ENCODE results near the gene FNDC8. TPM values are rescaled to one million over a fixed set of nuclear protein-coding genes. Genes with fewer than 3 reads are reported as not detected.

FNDC8 gene
- not detected for total RNA-seq
- total RNA-seq (2013) = not detected

GRCh38 chr17:35121315-35121714 is at the start of gene FNDC8:
TSS of gene FNDC8 (plus strand) at chr17:35121615. CDS start at chr17:35121694, 79 bp downstream.
- Histone ChIP-seq H3K36me3 (ENCODE audit: control insufficient read depth, insufficient read depth, low read length) (no peaks in the 10 kb centered on the region), H3K4me1 (ENCODE audit: control insufficient read depth, insufficient read depth, low read length) (peaks cover 29% of the 10 kb centered on the region), H3K27me3 (ENCODE audit: control insufficient read depth, insufficient read depth, low read length) (no peaks in the 10 kb centered on the region), H3K27ac (ENCODE audit: low read length) (no peak within 1 kb of the TSS), H3K4me3 (ENCODE audit: low read length) (no peak within 1 kb of the TSS), H3K9me3 (ENCODE audit: control insufficient read depth, insufficient read depth, low read length) (no peaks in the 10 kb centered on the region)
- no peaks in the 10 kb centered on the region for H3K9me3 Mint-ChIP-seq
- intact Hi-C loops (cut with micrococcal nuclease) = loop anchor here (2.0 kb wide), 1 partner anchor 701 kb away; no protein-coding TSS in a partner anchor
- no peak for TF ChIP-seq CTCF (IDR thresholded peaks at IDR 0.05)
- peaks cover 23 to 29% of the 10 kb centered on the region in 2 donors for H3K4me1 Mint-ChIP-seq
- no peaks in the 10 kb centered on the region for H3K27me3 Mint-ChIP-seq (ENCODE audit: low read depth in 2 of 2)
- H3K36me3 Mint-ChIP-seq = no peaks in the 10 kb centered on the region
- DNase-seq (no peak), ATAC-seq (no peak)
- WGBS (ENCODE audit: insufficient coverage) = 100% methylated on average over 3 of the region's 3 CpGs
- peak within 1 kb of the TSS; percentile 45 for H3K4me3 Mint-ChIP-seq
- H3K27ac Mint-ChIP-seq = no peak within 1 kb of the TSS

DNA sequence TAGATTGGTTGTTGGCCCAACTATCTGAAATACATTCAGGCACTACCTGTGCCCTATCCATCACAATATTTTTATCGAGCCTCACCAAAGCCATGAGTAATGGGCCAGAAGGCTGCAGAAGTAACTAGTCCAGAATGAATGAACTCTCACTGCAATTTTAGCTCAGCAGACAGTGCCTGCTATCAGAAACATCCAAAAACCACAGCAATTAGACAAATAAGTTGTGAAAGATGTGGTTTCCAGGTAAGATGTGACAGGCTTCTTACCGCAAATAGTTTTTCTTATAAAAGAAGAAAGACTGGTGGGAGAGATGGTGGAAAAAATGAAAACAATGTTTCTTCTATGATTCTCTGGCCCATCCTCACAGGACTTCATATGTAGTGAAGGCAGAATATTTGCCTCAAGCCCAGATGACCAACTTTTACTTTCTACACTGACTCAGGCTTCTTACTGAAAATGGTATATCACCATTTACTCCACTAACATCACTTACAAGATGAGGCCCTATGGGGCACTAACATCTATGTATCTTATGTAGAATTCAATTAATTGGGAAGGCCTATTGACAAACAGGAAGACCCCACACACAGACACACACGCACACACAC is 48.1 kb upstream of the FNDC8 start:
- H3K36me3 ChIP-seq (ENCODE audit: control insufficient read depth, insufficient read depth, low read length) = peaks cover 5% of the 10 kb centered on the region
- H3K27me3 ChIP-seq (ENCODE audit: control insufficient read depth, insufficient read depth, low read length) = no peaks in the 10 kb centered on the region
- Mint-ChIP-seq H3K4me3 (peak overlapping the region; percentile 47), H3K27me3 (ENCODE audit: low read depth in 2 of 2) (no peaks in the 10 kb centered on the region), H3K36me3 (no peaks in the 10 kb centered on the region), H3K27ac (peak overlapping the region; percentile 17 to 71), H3K4me1 (peaks cover 67 to 77% of the 10 kb centered on the region in 2 donors), H3K9me3 (no peaks in the 10 kb centered on the region)
- peak overlapping the region; percentile 2 for H3K27ac ChIP-seq (ENCODE audit: low read length)
- 55% methylated on average over 3 of the region's 3 CpGs for WGBS (ENCODE audit: insufficient coverage)
- intact Hi-C loops (cut with micrococcal nuclease) = no loop called here
- DNase-seq (peak in 1 of 2 donors; percentile 59), ATAC-seq (peak; percentile 30 to 49 (median 48))
- H3K4me3 ChIP-seq (ENCODE audit: low read length) = no peak overlapping the region
- no peak for TF ChIP-seq CTCF (IDR thresholded peaks at IDR 0.05)
- no peaks in the 10 kb centered on the region for H3K9me3 ChIP-seq (ENCODE audit: control insufficient read depth, insufficient read depth, low read length)
- peaks cover 24% of the 10 kb centered on the region for H3K4me1 ChIP-seq (ENCODE audit: control insufficient read depth, insufficient read depth, low read length)

GRCh38 chr17:35073991-35074627 is 47.3 kb upstream of the FNDC8 start:
- H3K27me3 Mint-ChIP-seq (ENCODE audit: low read depth in 2 of 2) = no peaks in the 10 kb centered on the region
- Histone ChIP-seq H3K27ac (ENCODE audit: low read length) (no peak overlapping the region), H3K9me3 (ENCODE audit: control insufficient read depth, insufficient read depth, low read length) (no peaks in the 10 kb centered on the region), H3K36me3 (ENCODE audit: control insufficient read depth, insufficient read depth, low read length) (peaks cover 3% of the 10 kb centered on the region), H3K4me1 (ENCODE audit: control insufficient read depth, insufficient read depth, low read length) (peaks cover 22% of the 10 kb centered on the region), H3K27me3 (ENCODE audit: control insufficient read depth, insufficient read depth, low read length) (no peaks in the 10 kb centered on the region), H3K4me3 (ENCODE audit: low read length) (no peak overlapping the region)
- no peak for ATAC-seq
- H3K27ac Mint-ChIP-seq = peak overlapping the region; percentile 17 to 71
- no peak overlapping the region for H3K4me3 Mint-ChIP-seq
- H3K4me1 Mint-ChIP-seq = peaks cover 61 to 71% of the 10 kb centered on the region in 2 donors
- intact Hi-C loops (cut with micrococcal nuclease) = no loop called here
- 55% methylated on average over 3 of the region's 5 CpGs for WGBS (ENCODE audit: insufficient coverage)
- TF ChIP-seq CTCF (IDR thresholded peaks at IDR 0.05) = no peak
- no peaks in the 10 kb centered on the region for H3K36me3 Mint-ChIP-seq
- no peaks in the 10 kb centered on the region for H3K9me3 Mint-ChIP-seq
- DNase-seq = peak in 1 of 2 donors; percentile 45
